Sigmoid colon (tissue), 4 donors: ENCODE data around the gene ATXN2.

ENCODE experiments used
- CTCF ChIP-seq, 4 experiments: fragments of 450-650 bp in 3 of 4; fragments of 200-600 bp in 1 of 4; IDR thresholded peaks; one replicate each; pipeline ENCODE4 v1.5.1; 2016 to 2019; ENCODE audit warnings: antibody characterized with exemption in 4 of 4, mild to moderate bottlenecking in 3 of 4, moderate library complexity in 2 of 4
- EP300 ChIP-seq, 4 donors: sonication (generic); formaldehyde crosslinking; IDR thresholded peaks; one replicate each; pipeline ENCODE4 v1.6.1; 2017; ENCODE audit warnings: antibody characterized with exemption in 4 of 4
- POLR2A ChIP-seq, 2 donors: fragments of 450-650 bp; IDR thresholded peaks; one replicate each; pipeline ENCODE4 v1.6.1; 2016; ENCODE audit warnings: antibody characterized with exemption in 2 of 2, mild to moderate bottlenecking in 2 of 2, moderate library complexity in 2 of 2

- TF ChIP-seq CTCF (IDR thresholded peaks at IDR 0.05) (no peak), EP300 (IDR thresholded peaks at IDR 0.05) (no peak), POLR2A (IDR thresholded peaks at IDR 0.05) (no peak)
These were observed 152.2 kb downstream of the ATXN2 start for GRCh38 chr12:111446631-111447570.
